HG03108 (cell line): ENCODE measurements around the gene CDH12.
"Not testable (repeated sequence)": the region's sequence is repeated elsewhere in the genome, so short reads cannot be mapped to it uniquely, and the experiment has no call there.

Experiments
- ATAC-seq: cut with Tn5 transposase; IDR thresholded peaks from one replicate; pipeline ENCODE4 v1.9.1; 2021; ENCODE audit warnings: moderate library complexity; ENCODE audit not compliant: unreplicated experiment

Gene CDH12

DNA sequence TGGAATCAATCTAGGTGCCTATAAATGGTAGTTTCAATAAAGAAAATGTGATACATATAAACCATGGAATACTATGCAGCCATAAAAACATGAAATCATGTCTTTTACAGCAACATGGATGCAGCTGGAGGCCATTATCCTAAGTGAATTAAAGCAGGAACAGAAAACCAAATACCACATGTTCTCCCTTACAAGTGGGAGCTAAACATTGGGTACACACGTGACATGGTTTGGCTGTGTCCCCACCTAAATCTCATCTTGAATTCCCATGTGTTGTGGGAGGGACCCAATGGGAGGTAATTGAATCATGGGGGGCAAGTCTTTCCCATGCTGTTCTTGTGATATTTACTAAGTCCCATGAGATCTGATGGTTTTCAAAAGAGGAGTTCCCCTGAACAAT is 78.9 kb downstream of the CDH12 start:
- ATAC-seq, result not testable (repeated sequence)

DNA sequence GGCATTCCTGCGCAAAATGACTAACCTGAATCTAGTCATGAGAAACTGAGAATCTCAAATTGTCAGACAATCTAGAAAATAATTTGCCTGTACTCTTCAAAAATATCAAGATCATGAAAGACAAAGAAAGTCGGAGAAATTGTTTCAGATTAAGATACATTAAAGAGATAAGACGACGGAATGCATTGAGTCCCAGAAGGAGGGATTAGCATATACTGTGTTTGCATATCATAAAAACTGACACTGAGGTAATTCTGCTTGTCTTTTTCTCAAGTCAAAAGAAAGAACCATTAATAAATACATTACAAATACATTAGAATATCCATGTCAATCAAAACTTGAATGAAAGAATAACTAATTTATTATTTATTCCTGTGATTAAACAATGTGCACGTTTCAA is 88.4 kb downstream of the CDH12 start:
- ATAC-seq, result no peak

DNA sequence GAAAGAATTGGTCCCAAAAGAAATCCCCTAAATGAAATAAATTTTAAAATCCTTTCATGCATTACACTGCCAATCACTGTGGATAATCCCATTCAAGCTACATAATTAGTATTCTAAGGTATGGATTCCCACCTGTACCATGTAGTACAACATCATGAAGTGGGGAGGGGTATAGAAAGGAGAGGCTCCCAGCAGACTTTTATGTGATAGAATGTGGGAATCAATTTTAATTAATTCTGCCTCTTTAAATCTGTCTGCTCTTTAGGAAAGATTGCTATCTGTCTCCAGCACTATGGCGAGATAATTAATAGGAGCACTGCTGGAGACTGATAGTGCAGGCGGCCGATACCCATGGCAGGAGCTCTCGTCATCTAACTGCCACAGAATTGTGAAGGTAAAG is 95.4 kb downstream of the CDH12 start:
- no peak for ATAC-seq

DNA sequence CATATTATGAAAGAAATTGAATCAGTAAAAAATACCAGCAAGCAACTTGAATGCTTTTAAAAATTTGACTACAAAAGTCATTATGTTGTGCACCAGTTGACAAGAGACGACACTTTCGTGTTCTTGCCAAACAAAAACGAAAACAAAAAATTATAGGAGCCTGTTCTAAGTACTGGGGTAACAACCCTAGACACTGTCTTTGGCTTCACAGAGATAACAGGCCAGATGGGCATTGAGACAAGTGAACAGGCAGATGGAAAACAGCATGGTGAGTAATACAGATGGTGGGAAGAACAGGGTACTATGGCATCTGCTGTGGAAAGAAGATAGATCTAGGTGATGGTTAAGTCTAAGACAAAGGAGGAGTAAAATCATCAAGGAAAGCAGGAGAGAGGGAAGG is 99.0 kb downstream of the CDH12 start:
- ATAC-seq, result no peak

DNA sequence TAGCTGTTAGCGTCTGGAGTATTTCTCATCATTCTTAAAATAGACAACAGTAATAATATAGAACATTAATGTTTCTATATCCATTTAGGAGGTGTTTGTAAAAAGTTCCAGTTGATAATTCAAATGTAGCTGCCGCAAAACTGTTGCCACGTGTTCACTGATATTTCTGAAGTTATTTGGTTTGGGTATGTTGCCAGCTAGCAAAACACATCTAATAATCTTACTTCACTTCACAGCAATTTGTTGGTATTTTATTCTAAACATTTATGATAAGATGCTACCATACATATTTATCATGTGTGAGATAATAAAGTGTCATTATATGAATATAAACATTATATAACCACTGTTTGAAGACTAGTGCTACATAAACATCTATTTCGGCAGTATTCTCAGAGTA is 101.6 kb downstream of the CDH12 start:
- no peak for ATAC-seq

DNA sequence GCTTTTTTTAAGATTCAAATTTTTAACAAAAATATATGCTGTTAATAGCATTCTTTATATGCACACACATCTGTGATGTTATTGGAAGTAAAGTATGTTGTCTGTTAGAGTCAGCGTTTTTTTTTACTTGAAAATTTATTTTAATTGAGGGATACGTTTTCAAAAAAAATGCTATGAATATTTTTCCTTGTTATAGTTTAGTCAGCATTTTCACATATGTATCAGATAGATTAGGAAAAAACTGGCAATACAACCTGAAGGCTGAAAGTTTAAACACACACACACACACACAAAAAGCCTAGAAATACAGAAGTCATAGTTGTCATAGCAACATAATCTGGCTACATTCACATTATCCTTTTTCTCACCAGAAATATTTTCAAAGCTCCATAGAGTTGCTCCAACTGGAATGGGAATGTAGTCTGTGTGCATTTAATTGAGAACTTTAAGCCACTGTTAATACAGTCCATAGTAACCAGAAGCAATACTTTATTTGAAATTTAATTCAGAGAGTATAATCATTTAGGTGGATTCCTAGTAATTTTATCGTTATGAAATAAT is 116.6 kb downstream of the CDH12 start:
- ATAC-seq, result no peak

DNA sequence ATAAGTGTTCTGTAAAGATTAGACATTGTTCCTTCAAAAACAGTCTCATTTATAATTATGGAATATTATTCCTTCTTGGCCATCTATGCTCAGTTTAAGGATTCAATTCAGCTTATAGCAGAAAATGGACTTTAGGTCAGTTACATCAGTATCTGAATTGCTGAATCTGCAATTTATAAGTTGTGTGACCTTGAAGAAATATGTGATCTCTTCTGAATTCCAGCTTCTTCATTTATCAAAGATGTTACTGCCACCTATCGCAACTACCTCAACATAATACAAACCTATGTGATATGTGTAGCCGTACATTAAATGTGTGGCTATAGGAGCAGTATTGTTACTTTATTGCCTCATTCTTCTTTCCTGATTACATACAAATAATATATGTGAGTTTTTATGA is 118.2 kb downstream of the CDH12 start:
- ATAC-seq, result no peak

DNA sequence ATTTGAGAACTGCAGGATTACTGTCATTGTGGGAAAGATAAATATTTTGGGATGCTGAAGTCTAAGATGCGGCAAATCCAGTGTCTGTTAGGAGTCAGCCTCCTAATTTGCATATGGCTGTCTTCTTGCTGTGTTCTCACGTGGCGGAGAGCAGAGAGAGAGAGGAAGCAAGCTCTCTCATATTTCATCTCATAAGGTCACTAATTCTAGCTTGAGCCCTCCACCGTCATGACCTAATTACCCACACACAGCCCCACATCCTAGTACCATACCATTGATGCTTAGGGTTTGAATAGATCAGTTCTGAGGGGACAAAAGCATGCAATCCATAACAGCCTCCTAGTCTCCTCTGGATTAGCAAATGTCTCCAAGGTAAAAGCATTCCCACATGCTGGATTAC is 124.5 kb downstream of the CDH12 start:
- ATAC-seq, result no peak

DNA sequence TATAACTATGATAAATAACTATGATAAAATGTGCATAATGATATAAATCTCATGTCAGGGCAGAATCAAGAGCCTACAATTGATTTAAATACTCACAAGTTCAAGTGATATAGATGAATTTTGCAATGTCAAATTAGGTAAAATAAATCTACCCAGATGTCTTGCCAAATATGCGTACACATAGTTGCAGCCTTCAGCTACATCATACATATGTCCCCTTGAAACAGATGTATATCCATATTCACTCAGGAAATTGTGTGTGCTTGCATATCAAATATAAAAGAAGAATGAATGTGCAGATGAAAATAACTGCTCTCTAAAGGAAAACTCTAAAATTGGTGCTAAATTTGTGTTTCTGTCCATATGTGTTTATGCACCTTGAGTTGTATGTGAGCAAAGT is 130.7 kb downstream of the CDH12 start:
- no peak for ATAC-seq

DNA sequence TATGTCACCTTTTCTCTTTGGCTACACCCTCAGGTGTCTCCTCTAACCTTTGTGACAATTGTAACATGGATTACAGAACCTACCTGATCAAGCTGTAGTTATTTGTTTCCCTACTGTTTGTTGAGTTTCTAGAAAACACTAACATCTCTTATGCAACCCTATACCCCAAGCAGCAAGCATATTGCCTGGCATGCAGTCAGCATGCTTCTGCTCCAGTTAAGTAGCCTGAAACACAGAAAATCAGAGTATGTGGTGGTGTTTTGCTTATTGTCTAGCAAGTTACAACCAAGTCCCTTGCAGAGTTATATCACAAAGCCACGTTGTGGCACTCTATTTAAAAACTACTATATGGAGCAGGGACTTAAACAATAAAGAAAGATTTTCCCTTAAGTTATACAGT is 131.1 kb downstream of the CDH12 start:
- no peak for ATAC-seq

DNA sequence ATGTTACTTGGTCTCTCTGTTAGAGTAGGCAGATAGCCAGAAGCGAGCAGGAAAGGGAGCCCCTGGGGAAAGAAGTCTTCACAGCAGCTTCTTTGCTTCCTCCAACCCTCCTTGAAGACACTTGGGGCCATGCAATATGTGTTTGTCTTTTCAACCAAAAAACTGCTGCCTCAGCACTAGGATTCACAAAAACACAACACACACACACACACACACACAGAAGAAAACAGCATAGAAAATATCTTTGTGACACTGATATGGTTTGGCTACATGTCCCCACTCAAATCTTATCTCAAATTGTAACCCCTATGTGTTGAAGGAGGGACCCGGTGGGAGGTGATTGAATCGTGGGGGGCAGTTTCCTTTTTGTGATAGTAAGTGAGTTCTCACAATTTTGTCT is 133.3 kb downstream of the CDH12 start:
- no peak for ATAC-seq

DNA sequence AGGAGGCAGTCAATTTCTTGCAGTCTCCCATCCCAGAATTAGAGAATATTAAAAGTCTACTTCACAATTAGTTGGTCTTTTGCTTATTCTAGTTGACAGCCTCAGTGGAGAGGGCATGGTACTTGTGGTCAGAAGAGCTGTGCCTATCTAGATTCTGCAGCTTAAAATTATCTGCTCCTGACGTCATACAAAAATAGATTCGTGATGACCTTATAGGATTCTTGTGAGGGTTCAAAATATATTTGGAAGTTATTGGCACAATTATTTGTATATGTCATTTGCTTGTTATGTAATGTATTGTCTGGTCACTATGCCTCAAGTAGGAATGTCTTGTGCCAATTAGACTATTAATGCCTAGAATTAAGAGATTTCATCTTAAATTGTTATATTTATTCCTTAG is 142.5 kb downstream of the CDH12 start:
- ATAC-seq, result no peak

DNA sequence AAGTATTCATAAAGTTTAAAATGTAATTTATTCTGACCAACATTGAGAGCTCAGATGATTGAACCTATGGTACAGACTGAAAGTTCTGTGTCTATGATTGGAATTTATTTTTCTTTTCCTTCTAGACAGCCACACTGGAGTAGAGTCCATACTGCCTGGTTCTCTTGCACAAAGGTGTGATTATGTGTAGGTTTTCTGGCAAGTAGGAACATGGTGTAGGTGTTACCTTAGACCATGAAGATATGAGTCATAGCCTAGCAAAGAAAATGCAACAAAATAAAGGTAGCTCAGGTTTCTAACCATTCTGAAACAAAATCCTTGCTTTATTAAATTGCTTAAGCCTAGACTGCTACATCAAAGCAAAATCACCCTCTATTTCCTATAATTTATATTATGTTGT is 143.4 kb downstream of the CDH12 start:
- no peak for ATAC-seq

DNA sequence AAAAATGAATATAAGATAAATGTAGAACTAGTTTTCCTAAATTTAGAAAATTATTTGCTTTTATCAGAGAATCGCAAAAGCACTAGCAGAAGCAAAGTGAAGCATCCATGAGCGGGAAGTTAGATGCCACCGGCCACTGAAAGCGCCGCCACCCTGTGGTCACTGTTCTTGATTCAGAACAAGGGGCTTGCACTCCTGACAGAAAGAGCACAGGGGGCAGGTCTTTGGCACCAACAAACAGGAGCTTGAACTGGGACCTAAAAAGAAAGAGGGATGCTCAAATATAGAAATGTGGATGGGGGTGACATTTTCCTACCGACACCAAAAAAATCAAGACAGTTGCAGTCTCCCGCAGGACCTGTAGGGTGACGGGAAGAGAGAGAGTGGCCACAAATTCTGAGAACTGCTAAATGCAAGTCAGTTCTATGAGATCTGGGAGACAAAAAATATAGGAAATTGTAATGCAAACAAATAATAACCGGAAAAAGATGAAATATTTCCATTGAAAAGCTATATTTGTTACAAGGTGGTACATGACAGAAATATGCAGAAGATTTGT is 144.3 kb downstream of the CDH12 start:
- no peak for ATAC-seq

DNA sequence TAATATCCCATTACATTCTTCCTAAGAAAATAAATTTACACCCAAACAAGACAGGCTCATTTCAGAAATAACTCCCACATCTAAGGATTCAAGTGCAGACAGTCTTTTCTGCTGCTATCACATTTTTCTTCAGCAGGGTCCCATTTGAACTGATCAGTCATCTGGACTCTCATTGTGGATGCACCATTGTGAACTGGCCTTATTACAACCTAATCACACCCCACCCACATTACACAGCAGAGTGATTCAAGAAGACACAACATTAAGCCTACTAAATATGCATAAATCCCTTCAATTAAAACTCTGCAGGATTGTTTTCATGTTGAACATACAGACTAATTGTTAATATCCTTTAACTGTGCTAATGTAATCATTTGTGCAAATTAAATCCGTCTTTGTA is 146.2 kb downstream of the CDH12 start:
- ATAC-seq, result no peak

DNA sequence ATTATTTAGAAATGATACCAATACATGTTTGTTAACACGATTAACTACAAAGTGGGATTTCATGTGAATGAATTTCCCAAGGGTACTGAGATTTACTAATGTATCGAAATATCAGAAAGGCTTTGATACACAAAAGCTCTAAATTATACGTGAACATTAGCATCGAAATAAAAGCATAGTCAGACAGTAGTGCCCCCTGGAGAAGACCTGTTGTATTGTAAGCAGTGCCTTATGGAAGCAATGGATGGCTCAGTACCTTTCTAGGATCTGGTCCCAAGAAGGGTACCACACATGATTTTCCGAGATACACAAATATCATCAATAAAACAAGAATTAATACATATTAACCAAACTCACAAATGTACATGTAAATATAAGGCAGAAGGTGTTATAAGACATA is 153.8 kb downstream of the CDH12 start:
- no peak for ATAC-seq

DNA sequence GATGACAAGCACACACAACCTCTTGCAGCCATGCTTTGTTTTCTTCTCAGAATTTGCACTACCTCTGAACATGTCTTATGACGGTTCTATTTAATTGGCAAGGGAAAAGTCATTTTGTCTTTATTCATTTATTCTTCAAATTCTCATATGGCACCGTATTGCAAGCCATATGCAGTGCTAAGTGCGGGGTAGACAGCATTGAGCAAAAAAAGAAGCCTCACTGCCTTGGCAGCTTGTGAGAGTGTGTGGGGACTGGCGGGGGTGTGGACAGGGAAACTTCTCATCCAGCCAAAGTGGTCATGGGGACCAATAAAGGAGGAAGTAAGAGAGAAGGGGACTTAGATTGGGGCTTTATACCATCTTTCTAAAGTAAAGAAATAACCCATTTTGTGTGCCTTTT is 160.0 kb downstream of the CDH12 start:
- no peak for ATAC-seq

DNA sequence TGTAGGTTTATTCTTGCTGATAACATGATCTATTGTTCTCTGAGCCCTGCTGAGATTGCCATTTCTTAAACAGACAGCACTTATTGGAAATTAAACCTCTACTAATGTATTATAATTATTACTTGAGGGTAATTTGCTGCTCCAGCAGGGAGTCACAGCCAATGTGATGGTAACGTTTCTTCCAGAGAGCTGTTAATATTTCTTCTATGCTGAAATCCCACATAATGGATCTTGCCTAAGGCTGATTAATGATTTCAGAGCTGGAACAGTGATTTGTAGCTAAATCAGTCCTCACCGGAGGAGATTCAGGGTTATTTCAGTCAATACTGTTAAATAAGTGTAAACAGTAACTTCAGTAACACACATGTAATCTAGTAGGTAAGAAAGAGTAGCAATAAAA is 170.1 kb downstream of the CDH12 start:
- ATAC-seq, result no peak

DNA sequence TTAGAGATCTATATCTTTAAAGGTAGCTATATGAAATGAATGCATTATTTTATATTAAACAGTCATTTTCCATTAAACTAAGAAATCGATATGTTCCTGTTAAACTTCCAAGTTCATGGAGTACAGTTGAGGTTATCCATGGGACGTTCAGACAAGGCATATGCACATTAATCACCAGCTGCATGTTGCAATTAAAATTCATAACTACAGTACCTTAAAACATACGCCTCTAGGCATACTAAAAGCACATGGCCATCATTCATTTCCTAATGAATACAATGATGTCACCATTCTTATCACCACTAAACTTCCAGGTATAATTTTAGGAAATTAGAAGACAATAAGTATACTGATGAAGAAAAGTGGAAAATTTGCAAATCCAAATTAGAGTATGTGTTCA is 174.3 kb downstream of the CDH12 start:
- no peak for ATAC-seq

DNA sequence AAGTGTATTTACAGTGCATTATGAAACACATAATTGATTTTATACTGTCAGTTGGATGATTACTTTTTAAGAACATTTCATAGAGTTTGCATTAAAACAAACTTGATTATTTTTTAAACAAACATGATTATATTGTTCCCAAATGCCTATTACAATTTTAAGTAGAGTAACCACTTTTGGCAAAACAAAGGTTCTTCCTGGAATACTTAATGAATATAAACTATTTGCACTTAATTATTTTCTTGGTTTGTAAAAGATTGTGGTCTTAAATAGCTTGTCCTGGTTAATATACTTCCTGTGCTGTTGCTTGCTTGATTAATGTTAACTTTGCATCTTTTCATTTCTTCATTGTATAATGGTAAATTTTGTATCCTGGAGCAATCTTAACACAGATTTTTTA is 180.0 kb downstream of the CDH12 start:
- no peak for ATAC-seq

DNA sequence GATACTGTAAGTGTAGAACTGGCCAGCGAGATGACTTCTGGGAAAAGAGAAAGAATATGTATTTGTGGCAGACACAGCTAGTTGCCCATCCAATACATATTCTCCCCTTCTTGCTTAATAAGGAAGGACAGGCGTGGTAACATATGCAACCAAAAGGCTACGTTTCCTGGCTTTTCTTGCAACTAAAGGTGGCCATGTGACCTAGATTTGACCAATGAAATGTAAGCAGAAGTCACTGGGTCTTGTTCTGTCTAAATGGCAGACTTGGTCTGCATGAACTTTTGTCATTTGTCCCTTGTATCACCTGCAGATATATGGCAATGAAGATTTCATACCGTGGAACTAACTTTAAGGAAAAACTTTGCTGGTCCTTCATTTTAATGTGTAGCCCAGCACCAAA is 183.8 kb downstream of the CDH12 start:
- no peak for ATAC-seq

DNA sequence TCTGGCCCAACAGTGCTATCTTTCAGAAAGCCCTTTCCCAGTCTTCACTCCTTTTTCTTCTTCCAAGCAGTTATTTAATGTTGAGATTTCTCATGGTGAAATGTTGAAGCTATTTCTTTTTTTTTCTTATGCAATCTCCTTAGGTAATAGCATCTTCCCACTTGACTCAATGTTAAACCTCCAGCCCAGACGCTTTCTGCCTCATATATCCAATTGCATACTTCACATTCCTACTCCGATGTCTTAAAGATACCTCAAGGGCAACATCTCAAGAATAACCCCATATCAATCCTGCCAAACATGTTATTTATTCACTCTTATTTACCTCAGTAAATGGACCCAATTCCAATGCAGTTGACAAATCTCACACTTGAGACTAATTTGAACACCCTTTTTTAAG is 187.3 kb downstream of the CDH12 start:
- no peak for ATAC-seq

DNA sequence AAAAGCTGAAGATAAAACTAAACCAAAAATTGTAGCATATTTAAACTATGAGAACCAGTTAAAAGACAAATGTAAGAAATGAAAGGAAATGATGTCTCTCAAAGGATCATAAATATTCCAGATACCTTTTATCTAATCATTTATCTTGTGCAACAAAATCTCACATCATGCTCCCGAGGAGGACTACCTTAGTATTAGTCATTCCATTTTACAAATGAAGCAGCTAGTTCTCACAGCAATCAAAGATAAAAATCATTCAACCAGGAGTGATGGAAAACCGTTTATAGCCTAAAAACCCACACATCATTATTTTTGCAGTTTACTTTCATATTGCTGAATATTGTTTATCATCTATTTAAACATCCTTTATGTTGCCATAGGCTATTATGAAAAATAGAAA is 190.0 kb downstream of the CDH12 start:
- no peak for ATAC-seq

DNA sequence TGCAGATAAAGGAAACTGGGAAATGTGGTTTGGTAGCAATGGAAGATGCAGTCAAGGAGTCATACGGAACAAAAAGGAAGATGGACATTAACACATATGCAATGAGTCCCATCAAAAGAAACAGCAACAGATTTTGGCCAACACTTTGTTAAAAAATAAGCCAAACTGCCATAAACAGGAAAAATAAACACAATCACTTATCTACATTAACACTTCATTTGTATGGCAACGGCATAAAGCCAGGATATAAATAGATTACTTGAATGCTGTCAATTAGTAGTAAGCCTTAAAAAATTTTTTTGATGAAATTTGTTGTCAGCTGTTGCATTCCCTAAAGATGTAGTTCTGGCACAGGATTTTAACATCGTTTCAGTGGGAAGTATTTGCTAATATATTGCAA is 190.8 kb downstream of the CDH12 start:
- ATAC-seq, result no peak
